Skin epidermis (tissue), 12 donors: ENCODE results near the gene HOXC10.
A peak's percentile ranks its signal among the peaks of the same experiment; 100 is the strongest.

ENCODE experiments used
- H3K27ac ChIP-seq, 21 experiments: fragments of 200-600 bp; sonication (generic) in 11 of 21; one replicate each; pipeline ENCODE4 v1.5.0; 2020; ENCODE audit warnings: mild to moderate bottlenecking in 3 of 21, inconsistent platforms in 2 of 21, moderate library complexity in 2 of 21
- H3K4me3 ChIP-seq, 7 experiments: fragments of 200-600 bp; sonication (generic) in 2 of 7; one replicate each; pipeline ENCODE4 v1.5.0; 2020; ENCODE audit warnings: inconsistent platforms in 2 of 7, mild to moderate bottlenecking in 2 of 7, moderate library complexity in 1 of 7

The HOXC10 gene

DNA sequence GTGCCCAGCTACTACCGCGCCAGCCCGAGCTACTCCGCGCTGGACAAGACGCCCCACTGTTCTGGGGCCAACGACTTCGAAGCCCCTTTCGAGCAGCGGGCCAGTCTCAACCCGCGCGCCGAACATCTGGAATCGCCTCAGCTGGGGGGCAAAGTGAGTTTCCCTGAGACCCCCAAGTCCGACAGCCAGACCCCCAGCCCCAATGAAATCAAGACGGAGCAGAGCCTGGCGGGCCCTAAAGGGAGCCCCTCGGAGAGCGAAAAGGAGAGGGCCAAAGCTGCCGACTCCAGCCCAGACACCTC, 697 bp downstream of the HOXC10 start:
- Histone ChIP-seq H3K27ac (peak overlapping the region in 15 of 21 experiments; percentile 42 to 98 (median 73)), H3K4me3 (peak overlapping the region in 6 of 7 experiments; percentile 9 to 43 (median 38))

- H3K4me3 ChIP-seq: peak overlapping the region in 6 of 7 experiments; percentile 9 to 43 (median 38)
- peak overlapping the region in 15 of 21 experiments; percentile 42 to 98 (median 73) for H3K27ac ChIP-seq
Measured at GRCh38 chr12:53985994-53986685, 1.2 kb downstream of the HOXC10 start.

DNA sequence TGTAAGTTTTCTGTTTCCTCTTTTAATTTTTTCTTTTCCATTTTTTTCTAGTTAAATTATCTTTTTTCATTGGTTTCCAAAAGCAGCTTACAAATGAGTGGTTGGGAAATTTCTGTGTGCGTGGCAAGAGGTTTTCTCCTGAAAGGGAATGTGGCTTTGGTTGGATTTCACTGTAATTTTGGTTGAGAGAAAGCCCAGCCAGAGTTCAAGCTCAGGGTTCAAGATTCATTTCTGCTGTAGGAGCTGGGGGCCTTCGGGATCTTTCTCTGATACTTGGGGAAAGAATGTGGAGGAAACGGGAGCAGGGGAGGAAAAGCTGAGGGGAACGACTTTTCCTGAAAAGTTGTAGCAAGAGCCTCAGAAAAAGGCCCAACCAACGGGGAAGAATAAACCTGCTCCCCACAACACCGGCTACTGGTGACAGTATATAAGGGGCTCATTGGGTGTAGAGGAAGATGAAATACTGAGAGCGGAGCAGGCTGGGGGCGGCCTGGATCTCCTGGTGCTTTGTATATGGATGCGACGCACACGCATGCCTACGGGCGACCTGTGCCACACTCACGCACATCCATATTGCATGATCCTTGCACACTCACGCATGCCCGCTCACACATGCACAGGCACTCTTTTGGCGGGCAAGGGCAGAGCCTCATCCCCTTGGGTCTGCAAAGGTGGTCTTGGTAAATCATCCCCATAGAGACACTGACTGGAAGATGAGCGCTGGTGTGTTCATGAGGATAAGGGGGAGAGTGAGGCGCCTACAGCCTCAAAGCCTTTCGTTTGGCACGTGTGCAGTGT, 1.9 kb downstream of the HOXC10 start:
- H3K4me3 ChIP-seq: peak overlapping the region in 5 of 7 experiments; percentile 34 to 43 (median 39)

GRCh38 chr12:53987787-53988230, 2.9 kb downstream of the HOXC10 start:
- H3K4me3 ChIP-seq: no peak overlapping the region
- peak overlapping the region in 3 of 21 experiments; percentile 41 to 98 (median 95) for H3K27ac ChIP-seq

More for the DNA sequence above, 1.9 kb downstream of the HOXC10 start:
- H3K27ac ChIP-seq: peak overlapping the region in 11 of 21 experiments; percentile 57 to 98 (median 82)

DNA sequence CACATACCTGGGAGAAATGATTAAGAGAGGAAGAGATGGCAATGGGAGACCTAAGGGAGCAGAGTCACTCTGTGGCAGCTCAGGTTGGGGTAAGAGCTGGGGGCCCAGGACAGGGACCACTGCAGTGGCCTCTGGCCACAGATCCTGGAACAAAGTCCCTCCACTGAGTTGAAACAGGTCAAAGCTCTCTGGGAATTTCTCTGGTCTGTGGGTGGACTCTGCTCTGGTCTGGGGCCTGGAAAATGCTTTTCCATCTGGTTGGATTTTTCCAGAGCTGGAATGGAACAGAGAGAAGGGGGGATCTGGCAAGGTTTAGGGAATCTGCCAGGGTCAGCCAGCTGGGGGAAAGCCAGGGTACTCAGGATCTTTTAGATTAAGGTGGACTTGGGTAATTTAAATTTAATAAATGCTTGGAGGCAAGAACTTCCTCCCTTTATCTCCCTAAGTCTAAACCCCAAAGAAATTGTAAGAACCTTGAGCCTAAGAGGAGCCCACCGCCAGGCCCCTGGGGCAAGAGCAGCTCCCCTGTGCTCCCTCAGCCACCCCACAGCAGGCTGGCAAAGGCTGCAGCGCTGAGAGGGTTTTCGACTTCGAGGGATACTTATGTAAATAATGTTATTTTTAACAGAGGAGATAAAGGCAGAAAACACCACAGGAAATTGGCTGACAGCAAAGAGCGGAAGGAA, 3.7 kb downstream of the HOXC10 start:
- peak overlapping the region in 4 of 21 experiments; percentile 45 to 98 (median 60) for H3K27ac ChIP-seq
- no peak overlapping the region for H3K4me3 ChIP-seq

DNA sequence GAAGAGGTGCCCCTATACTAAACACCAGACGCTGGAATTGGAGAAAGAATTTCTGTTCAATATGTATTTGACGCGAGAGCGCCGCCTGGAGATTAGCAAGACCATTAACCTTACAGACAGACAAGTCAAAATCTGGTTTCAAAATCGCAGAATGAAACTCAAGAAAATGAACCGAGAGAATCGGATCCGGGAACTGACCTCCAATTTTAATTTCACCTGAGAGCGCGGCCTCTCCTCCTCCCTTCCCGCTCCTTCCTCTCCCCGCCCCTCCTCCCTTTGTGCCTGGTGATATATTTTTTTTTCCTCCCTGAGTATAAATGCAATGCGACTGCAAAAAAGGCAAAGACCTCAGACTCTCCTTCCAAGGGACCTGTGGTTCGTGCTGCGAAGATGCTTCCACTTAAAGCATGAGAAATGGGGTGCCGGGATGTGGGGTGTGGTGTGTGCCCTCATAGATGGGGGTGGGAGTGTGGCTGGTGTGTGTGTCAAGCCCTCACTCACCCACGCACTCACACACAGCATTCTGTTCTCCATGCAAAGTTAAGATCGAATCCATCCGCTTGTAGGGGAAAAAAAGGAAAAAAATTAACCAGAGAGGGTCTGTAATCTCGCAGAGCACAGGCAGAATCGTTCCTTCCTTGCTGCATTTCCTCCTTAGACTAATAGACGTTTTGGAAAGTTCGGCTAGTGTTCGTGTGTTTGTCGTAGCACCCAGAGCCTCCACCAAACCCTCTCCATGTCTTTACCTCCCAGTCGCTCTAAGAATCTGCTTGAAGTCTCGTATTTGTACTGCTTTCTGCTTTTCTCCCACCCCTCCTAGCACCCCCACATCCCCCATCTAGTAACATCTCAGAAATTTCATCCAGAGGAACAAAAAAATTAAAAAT, 4.5 kb downstream of the HOXC10 start:
- Histone ChIP-seq H3K4me3 (no peak overlapping the region), H3K27ac (peak overlapping the region in 5 of 21 experiments; percentile 0 to 98 (median 53))

GRCh38 chr12:53990311-53991076, 5.5 kb downstream of the HOXC10 start:
- Histone ChIP-seq H3K27ac (peak overlapping the region in 6 of 21 experiments; percentile 12 to 98 (median 48)), H3K4me3 (no peak overlapping the region)

- no peak overlapping the region for H3K4me3 ChIP-seq
Measured at GRCh38 chr12:53991077-53991460, 6.1 kb downstream of the HOXC10 start.

GRCh38 chr12:53992377-53992889, 7.5 kb downstream of the HOXC10 start:
- H3K27ac ChIP-seq: peak overlapping the region in 4 of 21 experiments; percentile 97 to 98 (median 98)
- no peak overlapping the region for H3K4me3 ChIP-seq

More at GRCh38 chr12:53991077-53991460, 6.1 kb downstream of the HOXC10 start:
- peak overlapping the region in 6 of 21 experiments; percentile 12 to 98 (median 72) for H3K27ac ChIP-seq

- Histone ChIP-seq H3K4me3 (no peak overlapping the region), H3K27ac (peak overlapping the region in 6 of 21 experiments; percentile 80 to 98 (median 98))
Measured at GRCh38 chr12:53993162-53994008, 8.4 kb downstream of the HOXC10 start.

GRCh38 chr12:53994009-53994263, 9.0 kb downstream of the HOXC10 start:
- Histone ChIP-seq H3K27ac (peak overlapping the region in 10 of 21 experiments; percentile 35 to 98 (median 88)), H3K4me3 (peak overlapping the region in 2 of 7 experiments; percentile 33 to 54)

DNA sequence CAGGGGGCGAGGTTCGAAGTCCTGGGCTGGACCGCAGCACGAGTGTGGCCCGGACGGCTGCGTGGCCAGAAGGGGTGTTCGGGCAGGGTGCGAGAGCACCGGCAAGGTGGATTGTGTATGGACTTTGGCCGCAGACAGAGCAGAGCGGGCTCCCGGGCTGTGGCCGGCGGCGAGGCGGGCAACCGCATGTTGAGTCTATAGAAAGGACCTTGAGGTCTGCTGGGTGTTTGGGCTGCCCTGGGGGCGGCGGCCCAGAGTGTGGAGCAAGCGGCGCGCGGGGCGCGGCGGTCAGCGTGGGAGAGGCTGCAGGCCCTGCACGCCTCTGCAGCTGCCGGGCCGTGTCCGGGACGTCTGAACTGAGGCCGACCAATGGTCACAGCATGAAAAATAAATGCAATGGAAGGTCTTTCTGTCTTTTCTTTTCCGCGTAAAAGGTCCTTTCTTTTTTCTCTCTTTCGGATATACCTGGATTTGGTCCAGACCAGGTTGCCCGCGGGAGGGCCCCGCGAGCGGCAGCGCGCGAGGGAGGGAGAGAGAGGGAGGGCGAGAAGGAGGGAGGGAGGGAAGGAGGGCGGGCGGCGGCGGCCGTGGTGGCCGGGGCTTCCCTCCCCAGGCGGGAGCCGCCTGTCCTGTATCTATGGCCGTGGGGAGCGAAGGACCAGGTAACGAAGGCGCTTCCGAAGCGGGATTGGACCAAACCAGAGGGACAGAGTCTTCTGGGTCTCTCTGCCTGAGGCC, 9.5 kb downstream of the HOXC10 start:
- Histone ChIP-seq H3K27ac (peak overlapping the region in 16 of 21 experiments; percentile 35 to 98 (median 86)), H3K4me3 (peak overlapping the region in 6 of 7 experiments; percentile 33 to 54 (median 40))

GRCh38 chr12:53995002-53995377, 10.0 kb downstream of the HOXC10 start:
- H3K4me3 ChIP-seq: peak overlapping the region; percentile 31 to 54 (median 39)

GRCh38 chr12:53995378-53996239, 10.7 kb downstream of the HOXC10 start:
- Histone ChIP-seq H3K4me3 (peak overlapping the region; percentile 31 to 54 (median 39)), H3K27ac (peak overlapping the region in 20 of 21 experiments; percentile 11 to 98 (median 82))

More at GRCh38 chr12:53995002-53995377, 10.0 kb downstream of the HOXC10 start:
- H3K27ac ChIP-seq: peak overlapping the region in 17 of 21 experiments; percentile 28 to 98 (median 85)
